ENCODE results near the gene ZKSCAN5.

The ZKSCAN5 gene

DNA sequence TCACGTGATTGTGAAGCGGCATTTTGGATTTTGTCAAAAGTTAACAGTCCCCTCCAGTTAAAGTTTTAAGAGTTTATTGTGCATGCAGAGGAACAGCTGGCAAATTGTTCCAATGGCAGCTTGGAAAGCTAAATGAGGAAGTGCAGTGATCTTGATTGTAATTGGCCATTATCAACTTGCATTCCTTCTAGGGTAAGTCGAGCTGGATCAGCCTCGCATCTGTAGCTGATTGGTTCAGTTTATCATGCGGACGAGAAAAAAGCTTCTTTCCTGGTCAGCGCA is 31.2 kb upstream of the ZKSCAN5 start:
- peak overlapping the region; percentile 90 for H3K4me3 ChIP-seq (ENCODE audit: low read length)
- DNase-seq (ENCODE audit: low read depth) = peak; percentile 69
- TF ChIP-seq, protein P1, sequence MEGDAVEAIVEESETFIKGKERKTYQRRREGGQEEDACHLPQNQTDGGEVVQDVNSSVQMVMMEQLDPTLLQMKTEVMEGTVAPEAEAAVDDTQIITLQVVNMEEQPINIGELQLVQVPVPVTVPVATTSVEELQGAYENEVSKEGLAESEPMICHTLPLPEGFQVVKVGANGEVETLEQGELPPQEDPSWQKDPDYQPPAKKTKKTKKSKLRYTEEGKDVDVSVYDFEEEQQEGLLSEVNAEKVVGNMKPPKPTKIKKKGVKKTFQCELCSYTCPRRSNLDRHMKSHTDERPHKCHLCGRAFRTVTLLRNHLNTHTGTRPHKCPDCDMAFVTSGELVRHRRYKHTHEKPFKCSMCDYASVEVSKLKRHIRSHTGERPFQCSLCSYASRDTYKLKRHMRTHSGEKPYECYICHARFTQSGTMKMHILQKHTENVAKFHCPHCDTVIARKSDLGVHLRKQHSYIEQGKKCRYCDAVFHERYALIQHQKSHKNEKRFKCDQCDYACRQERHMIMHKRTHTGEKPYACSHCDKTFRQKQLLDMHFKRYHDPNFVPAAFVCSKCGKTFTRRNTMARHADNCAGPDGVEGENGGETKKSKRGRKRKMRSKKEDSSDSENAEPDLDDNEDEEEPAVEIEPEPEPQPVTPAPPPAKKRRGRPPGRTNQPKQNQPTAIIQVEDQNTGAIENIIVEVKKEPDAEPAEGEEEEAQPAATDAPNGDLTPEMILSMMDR (conservative IDR thresholded peaks at IDR 0.05; ENCODE audit: low read length) = no peak

DNA sequence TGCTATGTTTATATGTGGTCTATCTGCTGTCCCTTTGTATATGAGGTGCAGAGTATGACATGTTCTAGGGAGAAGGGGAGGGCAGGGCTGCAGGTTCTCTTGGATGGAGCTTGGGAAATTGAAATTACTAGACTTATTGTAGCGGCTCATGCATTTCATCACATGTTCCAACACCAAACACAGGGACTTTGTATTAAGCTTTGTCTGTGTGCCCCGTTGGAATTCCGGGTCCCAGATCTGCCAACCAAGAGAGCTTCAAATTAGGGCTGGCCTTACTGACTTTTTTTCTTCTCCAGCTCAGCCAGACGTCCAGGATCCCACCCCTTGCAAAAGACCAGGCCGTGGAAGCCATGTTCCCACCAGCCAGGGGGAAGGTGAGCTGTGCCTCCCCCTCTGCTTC is 28.4 kb upstream of the ZKSCAN5 start:
- TF ChIP-seq, protein P1 (conservative IDR thresholded peaks at IDR 0.05; ENCODE audit: low read length) = no peak
- no peak for DNase-seq (ENCODE audit: low read depth)
- H3K4me3 ChIP-seq (ENCODE audit: low read length) = no peak overlapping the region

DNA sequence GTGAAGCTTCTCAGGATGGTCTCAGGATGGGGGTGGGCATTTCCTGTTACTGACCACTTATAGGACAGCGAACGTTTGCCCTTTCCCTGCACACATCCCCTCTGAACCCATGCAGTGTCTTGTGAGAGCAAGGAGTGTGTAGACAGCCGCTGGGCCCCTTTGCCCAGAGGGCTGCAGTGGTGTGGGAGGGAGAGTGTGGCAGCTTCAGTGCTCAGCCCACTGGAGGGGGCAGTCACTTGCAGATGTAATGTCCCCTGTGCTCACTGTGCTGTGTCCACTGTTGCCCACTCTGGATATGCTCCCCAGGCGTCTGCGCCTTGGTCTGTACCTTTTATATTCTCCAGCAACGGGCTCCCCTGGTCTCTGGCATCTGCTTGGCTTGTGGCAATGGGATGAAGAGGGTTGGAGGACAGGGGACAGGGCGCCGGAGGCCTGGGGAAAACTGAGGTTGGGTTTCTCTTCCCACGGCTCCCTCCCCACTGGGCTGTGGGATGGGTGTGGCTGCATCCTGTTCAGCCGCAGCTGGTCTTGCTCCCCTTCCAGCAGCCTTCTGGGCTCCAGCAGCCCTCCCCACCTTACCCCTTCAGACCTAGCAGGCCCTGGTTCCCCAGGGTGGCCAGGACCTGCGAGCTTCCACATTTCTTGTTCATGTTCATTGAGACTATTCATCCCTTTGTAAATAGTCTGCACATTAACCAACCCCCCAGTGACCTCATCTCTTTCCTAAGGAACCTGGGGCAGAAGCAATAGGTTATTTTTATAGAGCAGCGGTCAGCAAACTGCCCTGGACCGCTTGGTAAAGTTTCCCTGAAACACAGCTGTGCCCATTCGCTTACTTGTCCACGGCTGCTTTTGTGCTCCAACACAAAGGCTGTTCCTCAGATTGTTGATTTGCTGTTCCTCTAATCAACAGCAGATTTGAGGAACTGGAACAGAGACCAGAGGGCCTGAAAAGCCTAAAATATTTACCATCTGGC is 25.7 kb upstream of the ZKSCAN5 start:
- no peak overlapping the region for H3K4me3 ChIP-seq (ENCODE audit: low read length)
- peak; percentile 25 for DNase-seq (ENCODE audit: low read depth)
- TF ChIP-seq, protein P1 (conservative IDR thresholded peaks at IDR 0.05; ENCODE audit: low read length) = no peak

DNA sequence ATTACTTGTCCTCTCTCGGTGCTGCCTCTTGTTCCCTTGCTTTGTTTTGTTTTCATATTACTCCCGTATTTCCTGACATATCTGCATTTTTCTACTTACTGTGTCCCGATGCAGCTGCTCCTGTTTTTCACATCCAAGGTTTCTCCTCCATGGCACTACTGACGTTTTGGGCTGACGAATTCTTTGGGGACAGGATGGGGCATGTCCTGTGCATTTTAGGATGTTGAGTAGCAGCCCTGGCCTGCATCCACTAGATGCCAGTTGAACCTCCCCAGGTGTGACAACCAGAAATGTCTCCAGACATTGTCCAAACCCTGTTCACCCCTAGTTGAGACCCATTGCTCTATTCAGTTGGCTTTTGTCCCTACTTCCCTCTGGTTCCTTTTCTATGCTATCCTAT is 19.4 kb upstream of the ZKSCAN5 start:
- H3K4me3 ChIP-seq (ENCODE audit: low read length) = no peak overlapping the region
- no peak for DNase-seq (ENCODE audit: low read depth)
- TF ChIP-seq, protein P1 (conservative IDR thresholded peaks at IDR 0.05; ENCODE audit: low read length) = no peak

DNA sequence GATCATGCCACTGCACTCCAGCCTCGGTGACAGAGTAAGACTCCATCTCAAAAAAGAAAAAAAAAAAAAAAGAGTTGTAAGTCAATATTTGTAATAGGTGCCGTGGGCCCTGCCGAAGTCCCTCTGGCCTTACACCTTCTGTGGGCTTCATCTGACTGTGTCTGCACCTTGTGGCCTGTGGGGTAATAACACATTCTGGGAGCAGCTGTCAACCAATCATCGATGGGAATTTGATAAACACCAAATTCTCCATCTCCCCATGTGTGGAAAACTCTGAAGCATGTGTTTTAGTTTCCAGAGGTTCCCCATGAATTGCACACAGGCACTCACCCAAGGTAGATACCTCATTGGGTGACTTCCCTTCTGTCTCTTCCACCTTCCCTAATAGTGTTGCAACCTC is 15.2 kb upstream of the ZKSCAN5 start:
- no peak for DNase-seq (ENCODE audit: low read depth)
- TF ChIP-seq, protein P1 (conservative IDR thresholded peaks at IDR 0.05; ENCODE audit: low read length) = no peak

DNA sequence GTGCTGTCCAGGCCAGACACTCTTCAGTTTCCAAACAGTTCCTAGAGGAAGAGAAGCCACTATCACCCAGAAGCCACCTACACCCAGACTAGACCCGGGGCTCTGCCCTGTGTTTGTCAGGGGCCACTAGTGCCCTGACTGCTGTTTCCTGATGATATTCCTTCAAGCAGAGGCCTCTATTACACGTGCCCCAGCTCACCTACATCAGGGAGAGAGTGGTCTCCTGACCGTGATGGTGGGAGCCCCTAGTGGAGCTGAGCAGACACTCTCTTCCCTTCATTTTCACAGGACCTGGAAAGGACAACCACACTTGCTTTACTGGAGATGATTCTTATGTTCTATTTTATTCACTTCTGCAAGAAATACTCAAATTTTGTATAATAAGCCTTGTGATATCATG is 13.6 kb upstream of the ZKSCAN5 start:
- no peak overlapping the region for H3K4me3 ChIP-seq (ENCODE audit: low read length)
- DNase-seq (ENCODE audit: low read depth) = no peak
- TF ChIP-seq, protein P1 (conservative IDR thresholded peaks at IDR 0.05; ENCODE audit: low read length) = no peak

More for the DNA sequence above, 15.2 kb upstream of the ZKSCAN5 start:
- H3K4me3 ChIP-seq (ENCODE audit: low read length) = no peak overlapping the region

DNA sequence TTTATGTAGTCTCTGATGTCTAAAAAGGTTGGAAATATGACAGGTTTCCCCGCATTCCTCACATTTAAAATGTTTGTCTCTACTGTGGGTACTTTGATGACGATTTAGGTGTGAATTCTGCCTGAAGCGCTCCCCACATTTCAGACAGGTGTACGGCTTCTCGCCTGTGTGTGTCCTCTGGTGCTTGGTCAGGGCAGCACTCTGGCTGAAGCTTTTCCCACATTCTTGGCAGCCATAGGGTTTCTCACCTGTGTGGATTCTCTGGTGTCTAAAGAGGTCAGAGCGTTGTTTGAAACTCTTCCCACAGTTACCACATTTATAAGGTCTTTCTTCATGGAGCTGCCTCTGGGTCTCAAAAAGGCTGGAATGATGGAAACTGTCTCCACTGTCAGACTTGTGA is 10.6 kb upstream of the ZKSCAN5 start:
- TF ChIP-seq, protein P1 (conservative IDR thresholded peaks at IDR 0.05; ENCODE audit: low read length) = no peak
- no peak overlapping the region for H3K4me3 ChIP-seq (ENCODE audit: low read length)
- DNase-seq (ENCODE audit: low read depth) = no peak

Measured in AG10803 (cell line).